Skeletal muscle tissue (tissue), 4 donors: ENCODE results near the gene ARHGEF2. TPM values are rescaled to one million over a fixed set of nuclear protein-coding genes. Genes with fewer than 3 reads are reported as not detected.

Experiments used
- H3K27ac ChIP-seq: one replicate; pipeline ENCODE4 v1.7.0; 2013; ENCODE audit warnings: mild to moderate bottlenecking, low read depth, low read length, inconsistent platforms
- H3K27me3 ChIP-seq, 3 donors: one replicate each; pipeline ENCODE4 v1.7.0; 2013; ENCODE audit warnings: low read length in 3 of 3; ENCODE audit not compliant: control insufficient read depth in 3 of 3, insufficient read depth in 3 of 3
- H3K36me3 ChIP-seq, 3 donors: one replicate each; pipeline ENCODE4 v1.7.0; 2013; ENCODE audit warnings: low read length in 3 of 3; ENCODE audit not compliant: control insufficient read depth in 3 of 3, insufficient read depth in 3 of 3
- H3K4me1 ChIP-seq, 3 donors: one replicate each; pipeline ENCODE4 v1.7.0; 2013; ENCODE audit warnings: low read length in 3 of 3, mild to moderate bottlenecking in 3 of 3; ENCODE audit not compliant: control insufficient read depth in 3 of 3, insufficient read depth in 3 of 3
- H3K4me3 ChIP-seq, 3 donors: one replicate each; pipeline ENCODE4 v1.7.0; 2013; ENCODE audit warnings: low read length in 3 of 3
- H3K9ac ChIP-seq, 3 donors: one replicate each; pipeline ENCODE4 v1.7.0; 2013; ENCODE audit warnings: low read length in 3 of 3, mild to moderate bottlenecking in 3 of 3, moderate library complexity in 2 of 3, low read depth in 1 of 3
- H3K9me3 ChIP-seq, 3 donors: one replicate each; pipeline ENCODE4 v1.7.0; 2013; ENCODE audit warnings: low read length in 3 of 3; ENCODE audit not compliant: control insufficient read depth in 3 of 3
- total RNA-seq: library from RNA; depleted of rRNA; stranded (reverse); fragments of >200 nt; gene quantifications from one replicate; pipeline ENCODE4 v1.2.3, GENCODE V29; 2014
- donor health status: Osteomylitis.

ARHGEF2 gene
- 135 TPM for total RNA-seq

DNA sequence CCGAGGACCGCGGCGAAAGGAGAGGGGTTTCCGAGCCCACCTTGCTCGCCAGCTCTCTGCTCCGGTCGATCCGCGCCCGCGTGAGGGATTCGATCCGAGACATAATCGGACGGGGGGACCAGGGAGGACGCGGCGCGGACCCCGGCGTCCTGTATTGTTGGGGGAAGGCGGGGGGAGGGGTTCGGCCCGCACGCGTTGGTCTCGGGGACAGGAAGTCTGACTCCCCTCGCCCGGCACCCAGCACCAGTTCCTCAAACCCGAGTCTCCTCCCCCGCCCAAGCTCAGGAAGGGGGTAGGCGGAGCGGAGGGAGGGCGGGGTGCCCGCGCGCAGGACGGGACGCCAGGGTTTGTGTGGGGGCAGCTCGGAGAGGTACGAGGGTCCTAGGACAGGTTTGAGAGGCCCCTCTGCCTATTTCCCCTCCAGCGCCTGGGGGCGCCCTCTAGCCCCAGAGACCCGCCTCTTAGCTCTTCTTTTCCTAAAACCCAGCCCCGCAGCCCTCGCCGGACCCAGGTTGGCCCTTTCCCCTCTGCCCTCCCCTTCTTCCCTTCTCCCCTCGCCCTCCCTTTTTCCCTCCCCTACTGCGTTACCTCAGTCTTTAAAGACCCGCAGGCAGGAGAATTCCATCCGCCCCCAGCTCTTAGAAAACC is at the start of gene ARHGEF2:
Gene ARHGEF2, minus strand, starts transcription at position 223 of the 648 bp plus-strand sequence. Its CDS starts 120 bp downstream, at position 103.
- peak within 1 kb of the TSS; percentile 74 to 88 (median 85) for H3K4me3 ChIP-seq
- H3K9ac ChIP-seq = peak within 1 kb of the TSS; percentile 85 to 98 (median 92)
- H3K4me1 ChIP-seq = peaks cover 75 to 88% (median 79%) of the 10 kb centered on the region in 3 donors
- H3K27ac ChIP-seq = peak within 1 kb of the TSS; percentile 99
- peaks cover 0 to 3% (median 0%) of the 10 kb centered on the region in 3 donors for H3K36me3 ChIP-seq
- no peaks in the 10 kb centered on the region for H3K9me3 ChIP-seq
- H3K27me3 ChIP-seq = no peaks in the 10 kb centered on the region

- no peaks in the 10 kb centered on the region for H3K9me3 ChIP-seq
- no peaks in the 10 kb centered on the region for H3K4me1 ChIP-seq
- no peaks in the 10 kb centered on the region for H3K36me3 ChIP-seq
- H3K9ac ChIP-seq = no peak overlapping the region
- H3K4me3 ChIP-seq = no peak overlapping the region
- peaks cover 0 to 2% (median 0%) of the 10 kb centered on the region in 3 donors for H3K27me3 ChIP-seq
- H3K27ac ChIP-seq = no peak overlapping the region
Observed at GRCh38 chr1:156026588-156026987, 48.2 kb upstream of the ARHGEF2 start.

DNA sequence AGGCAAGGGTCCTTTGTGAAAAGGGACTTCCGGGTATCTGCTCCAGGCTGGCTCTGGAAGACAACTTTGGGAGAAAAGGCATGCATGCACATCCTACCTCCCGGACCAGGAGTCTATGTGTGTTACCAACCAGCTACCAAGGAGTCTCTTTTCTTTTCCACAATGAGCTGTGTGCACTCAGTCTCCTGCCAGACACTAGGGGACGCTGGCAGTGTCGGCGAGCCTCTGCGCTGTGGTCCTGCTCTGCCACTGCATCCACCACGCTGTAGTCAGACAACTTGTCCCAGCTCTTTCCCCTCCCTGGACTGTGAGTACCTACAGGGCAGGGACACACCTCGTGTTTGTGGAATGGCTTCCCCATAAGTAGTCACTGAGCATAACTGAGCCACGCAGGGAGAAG is 47.5 kb upstream of the ARHGEF2 start:
- Histone ChIP-seq H3K36me3 (no peaks in the 10 kb centered on the region), H3K27me3 (peaks cover 0 to 2% (median 0%) of the 10 kb centered on the region in 3 donors), H3K9ac (no peak overlapping the region), H3K9me3 (no peaks in the 10 kb centered on the region), H3K27ac (no peak overlapping the region), H3K4me3 (no peak overlapping the region), H3K4me1 (peaks cover 0 to 3% (median 3%) of the 10 kb centered on the region in 3 donors)

- peaks cover 6 to 9% (median 9%) of the 10 kb centered on the region in 3 donors for H3K4me1 ChIP-seq
- H3K9me3 ChIP-seq = no peaks in the 10 kb centered on the region
- H3K4me3 ChIP-seq = no peak overlapping the region
- H3K27ac ChIP-seq = no peak overlapping the region
- no peaks in the 10 kb centered on the region for H3K36me3 ChIP-seq
- H3K9ac ChIP-seq = no peak overlapping the region
- peaks cover 0 to 2% (median 0%) of the 10 kb centered on the region in 3 donors for H3K27me3 ChIP-seq
Observed at GRCh38 chr1:156024801-156025200, 46.5 kb upstream of the ARHGEF2 start.

- H3K4me1 ChIP-seq = peaks cover 8 to 11% (median 10%) of the 10 kb centered on the region in 3 donors
- H3K9me3 ChIP-seq = no peaks in the 10 kb centered on the region
- peaks cover 3 to 13% (median 8%) of the 10 kb centered on the region in 3 donors for H3K36me3 ChIP-seq
- H3K27me3 ChIP-seq = peaks cover 0 to 2% (median 0%) of the 10 kb centered on the region in 3 donors
- no peak overlapping the region for H3K27ac ChIP-seq
- H3K9ac ChIP-seq = no peak overlapping the region
- H3K4me3 ChIP-seq = no peak overlapping the region
Observed at GRCh38 chr1:156021954-156022353, 43.6 kb upstream of the ARHGEF2 start.

- Histone ChIP-seq H3K36me3 (peaks cover 6 to 14% (median 13%) of the 10 kb centered on the region in 3 donors), H3K27me3 (peaks cover 0 to 2% (median 0%) of the 10 kb centered on the region in 3 donors), H3K9ac (peak overlapping the region; percentile 71 to 79 (median 79)), H3K9me3 (no peaks in the 10 kb centered on the region), H3K4me3 (peak overlapping the region; percentile 83 to 94 (median 90)), H3K4me1 (peaks cover 8 to 11% (median 10%) of the 10 kb centered on the region in 3 donors), H3K27ac (no peak overlapping the region)
Observed at GRCh38 chr1:156021093-156021428, 42.7 kb upstream of the ARHGEF2 start.

DNA sequence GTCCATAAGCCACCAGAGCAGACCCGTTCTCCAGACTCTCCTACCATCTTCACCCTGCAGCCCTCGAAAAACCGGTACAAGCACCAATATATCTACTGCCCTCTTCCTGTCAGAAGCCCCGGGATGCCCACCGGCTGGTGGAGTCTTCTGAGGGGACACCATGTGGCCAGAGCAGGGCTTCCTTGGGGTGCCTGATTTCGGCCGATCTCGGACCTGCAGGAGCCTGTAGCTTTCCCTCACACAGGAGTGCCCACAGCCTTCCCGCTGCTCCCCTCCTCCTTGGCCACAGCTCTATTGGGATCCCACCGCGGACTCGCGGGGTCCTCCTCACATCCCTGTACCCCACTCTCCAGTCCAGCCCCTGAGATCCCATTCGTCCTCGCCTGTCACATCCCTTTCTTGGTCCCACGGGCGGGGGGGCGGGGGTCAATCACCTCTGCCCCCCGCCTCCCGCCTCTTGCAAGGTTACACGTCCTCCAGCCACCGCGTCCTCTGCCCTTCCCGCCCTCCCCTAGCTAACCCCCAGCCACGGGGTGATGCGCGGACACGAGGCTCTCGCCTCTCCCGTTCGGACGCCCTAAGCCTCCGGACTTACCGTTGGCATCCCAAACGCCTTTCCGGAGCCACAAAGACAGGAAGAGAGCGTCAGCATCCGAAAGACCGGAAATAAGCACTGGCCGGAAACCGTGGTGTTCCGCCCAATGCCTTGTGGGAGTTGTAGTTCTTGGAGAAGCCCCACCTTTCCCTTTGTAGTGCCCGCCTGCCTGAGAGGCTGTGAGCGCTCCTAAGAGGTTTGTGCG is 42.1 kb upstream of the ARHGEF2 start, which contains the start of gene SSR2:
Gene SSR2, minus strand, starts transcription at position 659 of the 800 bp plus-strand sequence. CDS start 784 bp downstream, outside the sequence.
- no peaks in the 10 kb centered on the region for H3K9me3 ChIP-seq

GRCh38 chr1:156019946-156020292 is 41.6 kb upstream of the ARHGEF2 start:
- H3K27ac ChIP-seq = peak overlapping the region; percentile 32
- H3K4me3 ChIP-seq = peak overlapping the region; percentile 83 to 94 (median 90)
- H3K4me1 ChIP-seq = peaks cover 8 to 11% (median 10%) of the 10 kb centered on the region in 3 donors
- H3K27me3 ChIP-seq = no peaks in the 10 kb centered on the region
- H3K9me3 ChIP-seq = no peaks in the 10 kb centered on the region
- H3K36me3 ChIP-seq = peaks cover 7 to 17% (median 15%) of the 10 kb centered on the region in 3 donors
- peak overlapping the region; percentile 68 to 79 (median 79) for H3K9ac ChIP-seq

More for the DNA sequence above, 42.1 kb upstream of the ARHGEF2 start, which contains the start of gene SSR2:
- peak within 1 kb of the TSS; percentile 71 to 79 (median 79) for H3K9ac ChIP-seq
- peaks cover 8 to 11% (median 10%) of the 10 kb centered on the region in 3 donors for H3K4me1 ChIP-seq
- H3K27ac ChIP-seq = peak within 1 kb of the TSS; percentile 32
- H3K4me3 ChIP-seq = peak within 1 kb of the TSS; percentile 83 to 94 (median 90)
- H3K27me3 ChIP-seq = peaks cover 0 to 2% (median 0%) of the 10 kb centered on the region in 3 donors
- H3K36me3 ChIP-seq = peaks cover 6 to 14% (median 14%) of the 10 kb centered on the region in 3 donors

DNA sequence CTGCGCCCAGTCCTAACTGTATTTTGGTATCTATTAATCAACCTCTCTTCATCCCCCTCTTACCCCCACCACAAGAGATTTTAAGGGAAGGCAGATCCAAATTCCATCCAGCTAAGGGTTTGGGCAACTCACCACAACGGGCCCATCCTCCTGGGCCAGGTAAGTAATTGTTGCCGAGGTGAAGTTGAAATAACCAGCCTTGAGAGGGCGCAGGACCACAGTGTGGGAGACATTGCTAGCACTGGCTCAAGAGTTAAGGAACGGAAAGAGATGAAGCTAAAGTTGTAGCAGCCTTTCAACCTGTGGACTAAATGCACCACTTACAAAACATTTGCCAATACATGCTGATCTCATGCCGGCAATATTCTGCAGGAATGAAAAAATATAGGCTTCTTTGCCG is 36.5 kb upstream of the ARHGEF2 start:
- Histone ChIP-seq H3K9me3 (no peaks in the 10 kb centered on the region), H3K4me1 (peaks cover 1 to 3% (median 2%) of the 10 kb centered on the region in 3 donors), H3K27ac (no peak overlapping the region), H3K36me3 (peaks cover 34 to 58% (median 50%) of the 10 kb centered on the region in 3 donors), H3K9ac (no peak overlapping the region), H3K27me3 (no peaks in the 10 kb centered on the region), H3K4me3 (no peak overlapping the region)
